HL-60/S4 (cell line): ENCODE data around the gene ERBB2.

Experiments
- in situ Hi-C: fragments of 300-500 bp; cut with MboI; formaldehyde crosslinking; loops from 2 replicates; pipeline ENCODE4 v1.14.3; 2022; ENCODE audit warnings: low sequenced_read_pairs

ERBB2 gene

DNA sequence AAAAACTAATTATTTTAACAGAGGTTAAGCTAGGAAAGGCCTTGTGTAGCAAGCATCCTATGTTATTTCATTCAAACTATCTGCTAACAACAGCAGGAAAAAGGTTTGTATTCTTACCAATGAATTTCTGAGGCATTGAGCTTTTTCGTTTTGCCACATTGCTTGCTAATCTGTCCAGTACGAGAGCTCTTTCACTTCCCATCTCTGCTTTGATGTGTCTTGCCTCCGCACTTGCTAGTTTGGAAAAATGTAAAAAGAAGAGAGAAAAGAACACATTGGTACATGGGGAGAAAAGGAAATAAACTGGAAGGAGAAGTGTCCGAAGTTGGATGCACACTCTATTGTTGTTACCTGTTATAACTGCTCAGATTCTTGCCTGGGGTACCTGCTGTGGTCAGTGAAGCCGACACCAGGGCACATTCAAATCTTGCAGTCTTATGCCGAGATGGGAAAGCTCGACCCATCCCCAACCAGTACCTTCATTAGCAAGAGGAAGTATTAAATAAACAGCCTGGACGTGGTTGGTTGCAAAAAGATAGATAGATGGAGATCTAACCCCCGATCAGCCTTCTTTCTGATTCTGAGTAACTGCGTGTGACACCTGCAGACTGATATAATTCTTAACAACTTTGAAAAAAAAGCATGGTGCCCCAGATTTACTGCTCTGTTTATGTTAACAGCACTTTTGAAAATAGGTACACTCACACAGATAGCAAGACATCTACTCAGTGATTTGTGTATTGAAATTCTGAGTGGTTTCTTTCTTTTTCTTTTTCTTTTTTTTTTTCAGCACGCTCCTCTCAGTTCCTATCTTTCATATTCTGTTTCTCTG, 77.9 kb downstream of the ERBB2 start:
- in situ Hi-C loops, result no loop called here
